Sigmoid colon (tissue), 7 donors: Measurements from ENCODE around the gene HCFC2. TPM values are rescaled to one million over a fixed set of nuclear protein-coding genes. Genes with fewer than 3 reads are reported as not detected.

Experiments used
- DNase-seq: peaks from one replicate; pipeline ENCODE4 v3.0.0-alpha.2; 2019
- H3K27ac ChIP-seq, 4 donors: fragments of 200-600 bp; sonication (generic); one replicate each; pipeline ENCODE4 v1.5.1; 2016 to 2019; ENCODE audit warnings: mild to moderate bottlenecking in 1 of 4
- H3K27me3 ChIP-seq, 3 donors: fragments of 200-600 bp; sonication (generic); one replicate each; pipeline ENCODE4 v1.5.1; 2019; ENCODE audit warnings: mild to moderate bottlenecking in 1 of 3
- H3K36me3 ChIP-seq, 4 donors: fragments of 200-600 bp; sonication (generic); one replicate each; pipeline ENCODE4 v1.5.1; 2016 to 2019
- H3K4me1 ChIP-seq, 4 donors: fragments of 200-600 bp; sonication (generic); one replicate each; pipeline ENCODE4 v1.5.1; 2017 to 2019
- H3K4me3 ChIP-seq, 4 donors: fragments of 200-600 bp; sonication (generic); one replicate each; pipeline ENCODE4 v1.5.1; 2017 to 2019; ENCODE audit warnings: mild to moderate bottlenecking in 2 of 4, moderate library complexity in 1 of 4
- H3K9me3 ChIP-seq, 4 donors: fragments of 200-600 bp in 3 of 4; sonication (generic) in 3 of 4; one replicate each; pipeline versions ENCODE4 v1.5.1 to v1.6.1; 2013 to 2019
- CTCF ChIP-seq, 4 experiments: fragments of 450-650 bp in 3 of 4; fragments of 200-600 bp in 1 of 4; IDR thresholded peaks; one replicate each; pipeline ENCODE4 v1.5.1; 2016 to 2019; ENCODE audit warnings: antibody characterized with exemption in 4 of 4, mild to moderate bottlenecking in 3 of 4, moderate library complexity in 2 of 4
- EP300 ChIP-seq, 4 donors: sonication (generic); formaldehyde crosslinking; IDR thresholded peaks; one replicate each; pipeline ENCODE4 v1.6.1; 2017; ENCODE audit warnings: antibody characterized with exemption in 4 of 4
- POLR2A ChIP-seq, 2 donors: fragments of 450-650 bp; IDR thresholded peaks; one replicate each; pipeline ENCODE4 v1.6.1; 2016; ENCODE audit warnings: antibody characterized with exemption in 2 of 2, mild to moderate bottlenecking in 2 of 2, moderate library complexity in 2 of 2
- POLR2AphosphoS5 ChIP-seq, 4 donors: sonication (generic); formaldehyde crosslinking; IDR thresholded peaks; one replicate each; pipeline ENCODE4 v1.6.1; 2017; ENCODE audit warnings: antibody characterized with exemption in 4 of 4
- WGBS, 2 donors: extraction: QIAGEN DNeasy Blood & Tissue Kit; methylation state at CpG; one replicate each; pipeline ENCODE4 v1.1.7; 2013; 5-methylcytosine and 5-hydroxymethylcytosine counted together
- intact Hi-C: fragments of 100-400 bp; cut with DNase I; formaldehyde crosslinking; loops from one replicate; pipeline ENCODE4 v1.15.1; 2023
- polyA plus RNA-seq, 3 donors: library from polyadenylated mRNA; stranded (reverse); fragments of 200-250 nt; gene quantifications; one replicate each; pipeline ENCODE4 v1.2.3, GENCODE V29; 2013
- total RNA-seq, 4 donors: library from RNA; depleted of rRNA; stranded (reverse); fragments of >200 nt; gene quantifications; one replicate each; pipeline ENCODE4 v1.1.0, GENCODE V29; 2016
- donor health status: healthy with polysubstance abuse.
- donor health status: Bipolar disorder and iron deficiency.
- donor health status: healthy.

The HCFC2 gene
- total and polyA plus RNA-seq, 7 donors, result 4.9 to 53.6 (median 35.7) TPM

- intact Hi-C loops, result no loop called here
- Histone ChIP-seq H3K27me3 (no peaks in the 10 kb centered on the region), H3K27ac (no peak overlapping the region), H3K4me1 (peaks cover under 1 to 5% (median 3%) of the 10 kb centered on the region in 4 donors), H3K4me3 (no peak overlapping the region), H3K9me3 (no peaks in the 10 kb centered on the region), H3K36me3 (no peaks in the 10 kb centered on the region)
- no peak for DNase-seq
- WGBS, 2 donors, result 80 to 89% methylated on average over 1 of the region's 1 CpG
- TF ChIP-seq POLR2AphosphoS5 (IDR thresholded peaks at IDR 0.05), result no peak
- TF ChIP-seq EP300 (IDR thresholded peaks at IDR 0.05), result no peak
- no peak for TF ChIP-seq CTCF (IDR thresholded peaks at IDR 0.05)
- TF ChIP-seq POLR2A (IDR thresholded peaks at IDR 0.05), result no peak
These were observed 79.6 kb downstream of the HCFC2 start for GRCh38 chr12:104143918-104144317.

- 78 to 84% methylated on average over 11 of the region's 11 CpGs for WGBS, 2 donors
- Histone ChIP-seq H3K4me1 (no peaks in the 10 kb centered on the region), H3K27ac (no peak overlapping the region), H3K36me3 (no peaks in the 10 kb centered on the region), H3K9me3 (no peaks in the 10 kb centered on the region), H3K27me3 (no peaks in the 10 kb centered on the region), H3K4me3 (no peak overlapping the region)
- intact Hi-C loops, result no loop called here
- TF ChIP-seq CTCF (IDR thresholded peaks at IDR 0.05) (no peak), EP300 (IDR thresholded peaks at IDR 0.05) (no peak), POLR2A (IDR thresholded peaks at IDR 0.05) (no peak), POLR2AphosphoS5 (IDR thresholded peaks at IDR 0.05) (no peak)
- DNase-seq, result no peak
These were observed 83.0 kb downstream of the HCFC2 start for GRCh38 chr12:104147346-104147745.

GRCh38 chr12:104150416-104150815, 86.1 kb downstream of the HCFC2 start:
- H3K4me3 ChIP-seq, result no peak overlapping the region
- H3K27me3 ChIP-seq, result no peaks in the 10 kb centered on the region
- no peak for DNase-seq
- 71 to 86% methylated on average over 8 of the region's 8 CpGs for WGBS, 2 donors
- H3K4me1 ChIP-seq, result no peaks in the 10 kb centered on the region
- intact Hi-C loops, result no loop called here
- no peaks in the 10 kb centered on the region for H3K36me3 ChIP-seq
- H3K27ac ChIP-seq, result no peak overlapping the region
- H3K9me3 ChIP-seq, result no peaks in the 10 kb centered on the region
- no peak for TF ChIP-seq POLR2AphosphoS5 (IDR thresholded peaks at IDR 0.05)
- no peak for TF ChIP-seq CTCF (IDR thresholded peaks at IDR 0.05)
- TF ChIP-seq POLR2A (IDR thresholded peaks at IDR 0.05), result no peak
- TF ChIP-seq EP300 (IDR thresholded peaks at IDR 0.05), result no peak

- Histone ChIP-seq H3K9me3 (no peaks in the 10 kb centered on the region), H3K36me3 (no peaks in the 10 kb centered on the region), H3K27ac (no peak overlapping the region), H3K4me3 (no peak overlapping the region), H3K27me3 (no peaks in the 10 kb centered on the region), H3K4me1 (no peaks in the 10 kb centered on the region)
- no peak for DNase-seq
- intact Hi-C loops, result no loop called here
- TF ChIP-seq EP300 (IDR thresholded peaks at IDR 0.05), result no peak
- TF ChIP-seq CTCF (IDR thresholded peaks at IDR 0.05), result no peak
- TF ChIP-seq POLR2AphosphoS5 (IDR thresholded peaks at IDR 0.05), result no peak
These were observed 88.4 kb downstream of the HCFC2 start for GRCh38 chr12:104152685-104153241.

- Histone ChIP-seq H3K4me1 (no peaks in the 10 kb centered on the region), H3K27ac (no peak overlapping the region), H3K4me3 (no peak overlapping the region), H3K27me3 (no peaks in the 10 kb centered on the region), H3K9me3 (no peaks in the 10 kb centered on the region), H3K36me3 (no peaks in the 10 kb centered on the region)
- no peak for DNase-seq
- no peak for TF ChIP-seq POLR2AphosphoS5 (IDR thresholded peaks at IDR 0.05)
- intact Hi-C loops, result no loop called here
- 63 to 76% methylated on average over 4 of the region's 4 CpGs for WGBS, 2 donors
These were observed 90.0 kb downstream of the HCFC2 start for GRCh38 chr12:104154286-104154685.
